ENCODE measurements around the gene APOA4.
"Not testable (repeated sequence)": the region's sequence is repeated elsewhere in the genome, so short reads cannot be mapped to it uniquely, and the experiment has no call there.

The APOA4 gene

GRCh38 chr11:116847612-116848011, 24.5 kb upstream of the APOA4 start:
- no peak for DNase-seq

DNA sequence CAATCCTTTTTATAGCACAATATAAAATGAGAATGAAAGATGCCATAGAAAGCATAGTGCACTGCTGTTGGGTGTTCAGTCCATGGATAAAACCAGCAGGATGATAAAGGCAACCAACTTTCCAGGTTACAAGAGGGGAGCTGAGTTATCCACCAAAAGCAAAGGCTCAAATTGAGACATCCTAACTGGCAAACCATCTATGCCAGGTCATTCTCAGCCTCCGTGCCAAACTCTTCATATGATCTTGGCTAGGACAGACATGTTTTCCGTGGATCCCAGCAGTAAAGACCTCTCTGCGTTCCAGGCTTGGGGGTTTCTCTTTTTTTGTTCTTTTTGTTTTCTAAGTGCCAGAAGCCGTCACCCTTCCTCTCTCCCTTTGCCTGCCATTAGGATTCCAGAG, 21.6 kb upstream of the APOA4 start:
- no peak for DNase-seq

GRCh38 chr11:116843661-116844060, 20.6 kb upstream of the APOA4 start:
- DNase-seq = no peak

DNA sequence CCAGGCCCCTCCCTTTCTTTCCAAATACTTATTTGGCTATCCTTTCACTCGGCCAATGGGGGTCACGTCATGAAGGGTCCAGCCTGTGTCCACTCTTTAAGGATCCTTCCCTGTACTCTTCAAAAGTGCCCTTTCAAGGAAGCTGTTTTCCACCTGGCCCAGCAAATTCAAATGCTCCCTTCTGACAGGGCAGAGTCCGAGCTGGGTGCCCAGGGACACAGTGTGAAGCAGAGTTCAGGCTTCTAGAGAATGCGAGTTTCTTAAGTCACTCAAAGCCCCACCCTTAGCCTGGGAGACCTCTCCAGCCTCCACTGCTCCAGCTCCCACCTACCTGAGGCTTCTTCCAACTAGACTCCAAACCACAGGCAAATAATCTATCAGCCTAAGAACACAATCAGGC, 19.8 kb upstream of the APOA4 start:
- DNase-seq = no peak

- no peak for DNase-seq
Measured at GRCh38 chr11:116842117-116842516, 19.0 kb upstream of the APOA4 start.

DNA sequence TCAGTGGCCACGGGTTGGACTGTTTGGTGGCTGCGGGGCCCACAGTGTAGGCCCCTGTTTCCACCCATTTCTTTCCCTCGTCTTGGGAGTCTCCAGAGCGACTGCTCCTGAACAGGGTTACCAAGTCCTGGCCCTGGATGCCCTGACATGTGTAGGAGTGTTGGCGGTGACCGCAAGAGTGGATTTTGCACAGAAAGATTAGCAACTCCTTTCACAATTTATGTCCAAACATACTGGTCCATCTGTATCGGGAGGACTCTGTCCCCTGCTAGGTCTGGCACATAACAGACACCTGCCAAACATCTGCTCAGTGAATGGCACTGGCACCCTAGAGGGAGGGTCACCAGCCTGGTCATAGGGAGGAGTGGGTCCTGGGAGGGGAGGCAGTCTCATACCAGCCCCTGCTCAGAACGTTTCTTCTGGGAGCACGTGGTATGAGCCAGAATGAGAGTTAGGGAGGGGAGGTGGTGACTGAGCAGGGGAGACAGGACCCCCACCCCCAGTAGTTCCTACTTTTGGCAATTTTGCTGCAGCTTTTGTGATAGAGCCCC, 17.7 kb upstream of the APOA4 start:
- no peak for DNase-seq

DNA sequence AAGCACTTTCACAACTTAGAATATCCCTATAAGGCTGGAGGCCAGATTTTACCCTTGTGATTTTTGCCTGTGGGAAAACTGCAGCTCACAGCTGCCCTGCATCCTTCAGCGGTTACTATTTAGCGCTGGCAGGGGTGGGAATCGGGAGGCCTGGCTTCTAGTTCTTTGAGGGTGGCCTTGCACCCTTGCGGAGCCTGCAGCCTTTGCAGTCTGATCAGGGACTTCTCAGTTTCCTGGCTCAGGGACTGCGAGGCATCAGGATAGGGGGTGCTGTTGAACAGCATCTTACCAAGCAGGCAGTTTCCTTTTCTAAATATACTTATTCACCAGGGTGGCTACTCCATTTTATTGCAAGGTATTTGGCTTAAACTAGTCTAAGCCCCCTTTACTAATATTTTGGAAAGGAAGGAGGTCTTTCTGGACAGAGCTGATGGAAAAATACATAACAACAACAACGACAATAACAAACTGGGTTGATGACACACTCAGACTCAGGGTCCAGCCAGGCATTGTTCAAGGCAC, 17.2 kb upstream of the APOA4 start:
- no peak for DNase-seq

DNA sequence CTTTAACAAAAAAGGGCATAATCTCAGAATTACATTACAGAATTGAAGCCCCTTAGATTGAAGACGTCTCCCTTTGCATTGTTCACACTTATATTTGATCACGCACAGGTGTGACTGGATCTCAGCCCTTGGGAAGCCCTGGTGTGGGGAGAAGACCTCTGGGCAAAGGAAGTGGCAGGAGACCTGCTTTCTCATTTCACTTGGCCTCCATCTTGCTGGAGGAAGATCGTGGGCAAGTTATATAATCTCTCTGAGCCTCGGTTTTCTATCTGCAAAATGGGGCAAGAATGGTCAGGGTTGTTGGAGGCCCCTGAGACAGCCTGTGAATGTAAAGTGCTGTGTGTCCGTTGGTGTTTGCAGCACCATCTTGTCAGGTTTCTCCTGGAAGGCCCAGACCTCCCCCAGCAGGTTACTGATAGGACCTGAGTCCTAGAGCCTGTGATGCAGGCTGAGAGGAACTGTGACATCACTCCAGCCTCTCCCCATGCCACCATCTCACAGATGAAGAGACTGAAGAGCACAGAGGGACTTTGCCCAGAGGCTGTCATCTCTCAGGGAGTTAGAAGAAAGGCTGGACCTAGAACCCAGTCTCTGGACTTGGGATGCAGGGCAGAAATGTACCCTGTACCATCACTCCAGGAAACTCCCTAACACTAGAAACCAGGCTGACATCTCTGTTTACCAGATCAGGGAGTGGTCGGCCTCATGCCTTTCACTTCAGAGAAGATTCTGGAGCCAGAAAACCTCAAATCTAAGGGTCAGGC, 15.4 kb upstream of the APOA4 start:
- no peak for DNase-seq

DNA sequence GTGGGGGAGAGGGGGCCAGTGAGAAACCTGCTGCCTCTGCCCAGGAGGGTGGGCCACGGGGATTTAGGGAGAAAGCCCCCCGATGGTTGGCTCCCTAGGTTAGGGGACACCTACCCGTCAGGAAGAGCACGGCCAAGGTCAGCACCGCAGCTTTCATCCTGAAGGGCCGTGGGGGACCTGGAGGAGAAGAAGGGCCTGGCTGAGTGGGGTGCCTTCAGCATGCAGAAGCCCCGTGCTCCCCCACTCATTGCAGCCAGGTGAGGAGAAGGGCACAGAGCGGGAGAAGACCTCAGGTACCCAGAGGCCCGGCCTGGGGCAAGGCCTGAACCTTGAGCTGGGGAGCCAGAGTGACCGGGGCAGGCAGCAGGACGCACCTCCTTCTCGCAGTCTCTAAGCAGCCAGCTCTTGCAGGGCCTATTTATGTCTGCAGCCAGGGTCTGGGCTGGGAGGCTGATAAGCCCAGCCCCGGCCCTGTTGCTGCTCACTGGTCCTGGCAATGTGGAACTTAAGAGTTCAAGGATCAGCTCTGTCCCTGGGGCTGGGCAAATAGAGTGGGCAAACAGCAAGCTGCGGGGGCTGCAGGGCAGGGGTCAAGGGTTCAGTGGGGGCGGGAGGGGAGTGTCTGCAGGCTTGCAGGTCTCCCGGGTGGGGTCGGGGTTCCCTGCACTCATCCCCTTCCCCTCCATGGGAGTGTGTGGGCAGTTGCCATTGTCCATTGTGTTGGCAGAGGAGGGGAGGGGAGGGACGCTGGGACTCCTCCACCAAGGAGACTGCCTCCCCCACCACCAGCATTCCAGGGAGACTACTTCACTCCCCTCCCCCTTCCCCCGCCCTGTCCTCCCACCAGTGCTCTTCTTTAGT, 14.4 kb upstream of the APOA4 start, which contains the start of gene APOA1:
Gene APOA1 (minus strand): TSS at position 392 of the 861 bp plus-strand sequence. CDS start 235 bp downstream, at position 157.
- DNase-seq = no peak

GRCh38 chr11:116836632-116836991, 13.5 kb upstream of the APOA4 start:
- no peak for DNase-seq

- DNase-seq = peak; percentile 93
Measured at GRCh38 chr11:116835791-116836631, 12.9 kb upstream of the APOA4 start.

DNA sequence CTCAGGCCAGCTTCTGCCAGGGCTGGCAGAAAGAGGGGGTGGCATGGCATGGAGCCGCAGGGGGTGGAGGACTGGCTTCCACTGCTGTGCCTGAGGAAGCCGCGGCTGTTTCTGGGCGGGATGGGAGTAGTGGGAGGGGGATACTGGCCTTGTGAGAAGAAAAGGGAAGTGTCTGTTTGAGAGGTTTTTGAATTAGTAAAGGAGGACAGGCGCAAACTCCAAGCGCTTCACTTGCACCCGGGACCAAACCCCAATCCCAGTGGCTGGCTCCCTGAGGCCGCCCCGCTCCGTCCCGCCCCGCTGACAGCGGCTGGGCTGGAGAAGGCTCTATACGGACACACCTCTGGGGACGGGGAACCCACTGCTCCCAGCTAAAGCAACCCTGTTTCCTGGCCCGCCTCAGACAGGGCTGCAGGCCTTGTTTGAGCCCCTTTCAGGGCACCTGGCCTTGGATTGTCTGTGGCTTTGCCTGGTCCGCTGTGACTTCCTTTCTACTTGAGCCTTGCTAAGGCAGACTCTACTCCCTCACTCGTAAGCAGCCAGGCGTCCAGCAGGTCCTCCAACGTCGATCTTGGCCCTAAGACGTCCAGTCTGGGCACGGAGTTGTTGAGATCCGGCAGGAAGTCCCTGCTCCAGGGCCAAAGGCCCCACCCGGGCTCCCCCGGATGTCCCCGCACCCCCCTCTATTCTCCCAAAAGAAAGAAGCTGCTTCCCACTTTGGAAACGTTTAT, 12.1 kb upstream of the APOA4 start:
- peak; percentile 49 for DNase-seq

- not testable (repeated sequence) for DNase-seq
Measured at GRCh38 chr11:116834535-116835041, 11.5 kb upstream of the APOA4 start.

GRCh38 chr11:116833816-116834534, 10.9 kb upstream of the APOA4 start:
- DNase-seq = no peak

DNA sequence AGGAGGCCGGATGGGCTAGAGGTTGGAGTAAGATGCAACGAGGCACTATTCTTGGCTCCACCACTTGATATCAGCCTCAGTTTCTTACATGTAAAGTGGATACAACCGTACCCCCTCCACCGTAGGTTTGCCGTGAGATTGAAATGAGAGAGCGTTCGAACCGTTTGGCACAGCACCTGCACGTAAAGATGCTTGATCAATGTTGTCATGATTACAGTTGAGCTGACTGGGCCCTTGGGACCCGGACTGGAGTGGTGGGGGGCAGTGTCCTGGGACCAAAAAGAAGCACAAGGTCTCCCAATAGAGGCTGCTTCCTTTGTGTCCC, 10.3 kb upstream of the APOA4 start:
- no peak for DNase-seq

GRCh38 chr11:116832350-116833290, 9.5 kb upstream of the APOA4 start:
- peak; percentile 83 for DNase-seq

DNA sequence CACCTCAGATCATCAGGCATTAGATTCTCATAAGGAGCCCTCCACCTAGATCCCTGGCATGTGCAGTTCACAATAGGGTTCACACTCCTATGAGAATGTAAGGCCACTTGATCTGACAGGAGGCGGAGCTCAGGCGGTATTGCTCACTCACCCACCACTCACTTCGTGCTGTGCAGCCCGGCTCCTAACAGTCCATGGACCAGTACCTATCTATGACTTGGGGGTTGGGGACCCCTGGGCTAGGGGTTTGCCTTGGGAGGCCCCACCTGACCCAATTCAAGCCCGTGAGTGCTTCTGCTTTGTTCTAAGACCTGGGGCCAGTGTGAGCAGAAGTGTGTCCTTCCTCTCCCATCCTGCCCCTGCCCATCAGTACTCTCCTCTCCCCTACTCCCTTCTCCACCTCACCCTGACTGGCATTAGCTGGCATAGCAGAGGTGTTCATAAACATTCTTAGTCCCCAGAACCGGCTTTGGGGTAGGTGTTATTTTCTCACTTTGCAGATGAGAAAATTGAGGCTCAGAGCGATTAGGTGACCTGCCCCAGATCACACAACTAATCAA, 8.8 kb upstream of the APOA4 start:
- no peak for DNase-seq

DNA sequence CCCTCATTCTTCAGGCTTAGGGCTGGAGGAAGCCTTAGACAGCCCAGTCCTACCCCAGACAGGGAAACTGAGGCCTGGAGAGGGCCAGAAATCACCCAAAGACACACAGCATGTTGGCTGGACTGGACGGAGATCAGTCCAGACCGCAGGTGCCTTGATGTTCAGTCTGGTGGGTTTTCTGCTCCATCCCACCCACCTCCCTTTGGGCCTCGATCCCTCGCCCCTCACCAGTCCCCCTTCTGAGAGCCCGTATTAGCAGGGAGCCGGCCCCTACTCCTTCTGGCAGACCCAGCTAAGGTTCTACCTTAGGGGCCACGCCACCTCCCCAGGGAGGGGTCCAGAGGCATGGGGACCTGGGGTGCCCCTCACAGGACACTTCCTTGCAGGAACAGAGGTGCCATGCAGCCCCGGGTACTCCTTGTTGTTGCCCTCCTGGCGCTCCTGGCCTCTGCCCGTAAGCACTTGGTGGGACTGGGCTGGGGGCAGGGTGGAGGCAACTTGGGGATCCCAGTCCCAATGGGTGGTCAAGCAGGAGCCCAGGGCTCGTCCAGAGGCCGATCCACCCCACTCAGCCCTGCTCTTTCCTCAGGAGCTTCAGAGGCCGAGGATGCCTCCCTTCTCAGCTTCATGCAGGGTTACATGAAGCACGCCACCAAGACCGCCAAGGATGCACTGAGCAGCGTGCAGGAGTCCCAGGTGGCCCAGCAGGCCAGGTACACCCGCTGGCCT, 7.2 kb upstream of the APOA4 start:
- DNase-seq = no peak

All from NCI-H146 (cell line).